Daoy (cell line): ENCODE measurements around the gene CFLAR. TPM values are rescaled to one million over a fixed set of nuclear protein-coding genes. Genes with fewer than 3 reads are reported as not detected.

ENCODE experiments used
- DNase-seq: peaks from one replicate; pipeline ENCODE4 v3.0.0-alpha.2; 2015; ENCODE audit warnings: low read depth
- total RNA-seq: library from RNA; depleted of rRNA; stranded (reverse); fragments of >200 nt; shearing (Covaris generic); gene quantifications from 2 replicates; pipeline ENCODE4 v1.2.3, GENCODE V29; 2014; rRNA removed

Gene CFLAR
- total RNA-seq, 1 experiment from 2014 or later = 26.3 TPM

DNA sequence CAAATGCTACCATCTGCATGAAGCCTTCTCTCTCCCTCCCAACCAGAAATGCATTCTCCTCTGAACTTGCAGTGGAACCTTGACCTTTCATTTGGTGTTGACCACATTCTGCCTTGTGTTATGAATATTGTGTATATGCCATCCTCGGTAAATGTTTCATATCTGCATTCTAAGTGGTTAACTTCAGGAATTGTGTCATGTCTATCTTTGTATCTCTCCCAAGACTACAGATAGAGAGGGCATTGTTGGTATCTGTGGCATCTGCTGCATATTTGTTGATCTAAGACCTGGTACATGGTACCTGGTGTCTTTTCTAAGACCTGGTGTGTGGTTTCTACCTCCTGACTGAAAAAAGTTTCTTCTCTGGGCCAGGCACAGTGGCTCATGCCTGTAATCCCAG lies 101.0 kb downstream of the CFLAR start:
- DNase-seq = no peak

DNA sequence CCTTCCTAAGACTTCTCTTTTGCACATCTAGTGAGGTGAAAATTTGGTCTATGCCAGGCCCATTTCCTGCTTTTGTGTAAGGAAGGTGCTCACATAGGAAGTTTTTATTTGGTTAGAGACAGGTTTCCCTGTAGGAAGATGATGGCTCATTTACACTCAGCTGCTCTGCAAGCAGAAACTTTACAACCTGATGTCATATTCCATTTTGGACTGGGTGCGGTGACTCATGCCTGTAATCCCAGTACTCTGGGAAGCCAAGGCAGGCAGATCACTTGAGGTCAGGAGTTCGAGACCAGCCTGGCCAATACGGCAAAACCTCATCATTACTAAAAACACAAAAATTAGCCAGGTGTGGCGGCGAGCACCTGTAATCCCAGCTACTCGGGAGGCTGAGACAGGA lies 102.8 kb downstream of the CFLAR start:
- peak; percentile 26 for DNase-seq

DNA sequence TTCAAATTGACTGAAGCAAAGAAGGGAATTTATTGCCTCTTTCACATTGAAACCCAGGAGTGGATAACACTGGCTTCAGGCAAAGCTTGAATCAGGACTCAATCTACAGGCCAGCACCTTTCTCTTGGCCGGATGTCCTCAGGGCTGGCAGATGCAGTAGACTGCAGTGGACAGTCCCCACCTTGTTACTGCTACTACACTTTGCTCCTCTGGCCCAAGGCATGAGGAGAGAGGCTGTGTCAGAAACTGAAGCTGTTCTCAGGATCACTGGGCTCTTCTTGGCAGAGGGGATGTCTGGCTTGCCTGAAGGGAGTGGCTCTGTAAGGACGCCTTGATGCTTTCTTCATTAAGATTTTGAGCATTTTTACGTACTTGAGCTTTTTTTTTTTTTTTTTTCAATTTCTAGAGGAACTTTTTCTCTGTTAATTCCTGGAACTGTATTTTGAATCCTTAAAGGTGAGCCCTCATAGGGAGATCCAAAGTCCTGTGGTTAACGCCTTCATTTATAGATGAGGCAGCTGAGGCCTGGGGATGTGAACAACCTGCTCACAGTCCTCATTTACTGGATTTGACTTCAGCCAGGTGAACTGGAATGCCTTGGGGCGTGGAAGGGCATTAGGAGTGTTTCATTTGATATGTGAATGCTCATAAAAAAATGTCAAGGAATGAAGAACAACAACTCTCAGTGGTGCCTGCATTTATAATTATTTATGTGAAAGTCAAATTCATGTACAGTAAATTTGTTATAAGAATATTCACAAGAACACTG lies 103.5 kb downstream of the CFLAR start:
- DNase-seq = no peak

DNA sequence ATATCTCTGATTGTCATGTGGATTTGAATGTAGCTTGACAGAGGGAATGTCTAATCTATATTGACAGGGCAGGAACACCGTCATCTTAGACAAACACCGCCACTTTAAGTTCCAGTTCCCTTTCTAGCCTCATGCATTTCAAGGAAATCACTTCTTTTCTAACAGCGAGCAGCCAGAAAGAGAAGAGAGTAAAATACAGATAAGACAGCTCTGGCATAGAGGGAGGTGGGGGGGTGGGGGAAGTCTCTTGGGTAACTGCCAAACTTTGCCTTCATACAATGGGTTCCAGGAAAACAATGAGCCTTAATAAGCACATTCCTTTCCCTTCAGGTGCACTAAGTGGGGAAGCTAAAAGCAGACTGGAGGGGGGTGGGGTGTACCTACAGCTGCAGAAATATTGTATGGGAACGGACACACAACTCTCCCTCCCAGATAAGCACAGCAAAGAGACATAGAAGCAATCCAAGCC lies 104.2 kb downstream of the CFLAR start:
- no peak for DNase-seq

DNA sequence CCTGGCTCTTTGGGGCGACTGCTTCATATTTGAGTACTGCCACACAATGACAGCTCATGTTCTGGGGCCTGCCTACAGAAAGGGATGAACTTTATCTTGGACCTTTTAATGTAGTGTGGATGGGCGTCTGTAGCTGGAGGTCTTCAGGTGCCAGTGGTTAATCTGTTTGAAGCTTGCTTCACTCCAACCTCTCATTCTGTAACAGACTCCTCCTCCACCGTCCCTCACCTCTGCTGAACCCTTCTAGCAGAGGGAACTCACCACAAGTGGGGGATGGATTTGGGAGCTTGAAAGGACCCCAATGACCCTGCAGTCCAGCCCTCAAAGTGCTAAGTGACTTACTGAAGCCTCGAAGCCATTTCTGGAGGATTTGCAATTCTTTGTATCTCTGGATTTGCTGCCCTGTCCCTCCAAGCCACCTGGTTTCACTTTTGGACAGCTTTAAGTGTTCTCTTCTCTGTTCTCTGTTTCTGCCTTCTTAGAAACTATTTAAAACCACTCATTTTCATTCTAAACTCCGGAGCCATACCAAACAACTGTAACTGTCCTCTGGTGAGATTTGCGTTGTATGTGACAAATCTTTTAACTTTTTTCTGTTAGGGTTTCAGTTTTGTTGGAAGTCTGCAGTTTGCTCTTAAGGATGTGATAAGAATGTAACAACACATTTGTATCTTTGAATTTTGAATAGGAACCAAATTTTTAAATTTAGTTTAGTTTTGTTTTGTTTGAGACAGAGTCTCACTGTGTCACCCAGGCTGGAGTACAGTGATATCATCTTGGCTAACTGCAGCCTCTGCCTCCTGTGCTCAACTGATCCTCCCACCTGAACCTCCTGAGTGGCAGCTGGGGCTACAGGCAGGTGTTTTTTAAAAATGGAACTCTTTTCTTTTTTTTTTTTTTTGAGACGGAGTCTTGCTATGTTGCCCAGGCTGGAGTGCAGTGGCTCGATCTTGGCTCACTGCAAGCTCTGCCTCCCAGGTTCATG lies 107.4 kb downstream of the CFLAR start:
- DNase-seq = no peak

Other genes with a start within 250 kb of the CFLAR start
- 42.5 and 64.4 TPM in 2 replicates for gene PPIL3, start 227.1 kb upstream of the CFLAR start, total RNA-seq
- 51.1 and 53.8 TPM in 2 replicates for gene NIF3L1, start 226.8 kb upstream of the CFLAR start, total RNA-seq
- 21.2 and 22.9 TPM in 2 replicates for gene ORC2, start 152.5 kb upstream of the CFLAR start, total RNA-seq
- 4.5 and 12.3 TPM in 2 replicates for gene HYCC2, start 44.5 kb upstream of the CFLAR start, total RNA-seq
- gene NDUFB3, start 44.2 kb upstream of the CFLAR start, total RNA-seq = 180 and 303 TPM in 2 replicates
- gene CASP10, start 67.0 kb downstream of the CFLAR start, total RNA-seq = 2.3 and 2.9 TPM in 2 replicates
- gene CASP8, start 144.4 kb downstream of the CFLAR start, total RNA-seq = 18.5 and 33.4 TPM in 2 replicates
- not detected in 2 replicates for gene FLACC1, start 241.2 kb downstream of the CFLAR start, total RNA-seq